Fibroblast of the conjunctiva (primary cell): ENCODE data around the gene TAL1.

Experiments
- DNase-seq: peaks from one replicate; pipeline ENCODE4 v3.0.0-alpha.2; 2010; ENCODE audit warnings: low read depth

Gene TAL1

DNA sequence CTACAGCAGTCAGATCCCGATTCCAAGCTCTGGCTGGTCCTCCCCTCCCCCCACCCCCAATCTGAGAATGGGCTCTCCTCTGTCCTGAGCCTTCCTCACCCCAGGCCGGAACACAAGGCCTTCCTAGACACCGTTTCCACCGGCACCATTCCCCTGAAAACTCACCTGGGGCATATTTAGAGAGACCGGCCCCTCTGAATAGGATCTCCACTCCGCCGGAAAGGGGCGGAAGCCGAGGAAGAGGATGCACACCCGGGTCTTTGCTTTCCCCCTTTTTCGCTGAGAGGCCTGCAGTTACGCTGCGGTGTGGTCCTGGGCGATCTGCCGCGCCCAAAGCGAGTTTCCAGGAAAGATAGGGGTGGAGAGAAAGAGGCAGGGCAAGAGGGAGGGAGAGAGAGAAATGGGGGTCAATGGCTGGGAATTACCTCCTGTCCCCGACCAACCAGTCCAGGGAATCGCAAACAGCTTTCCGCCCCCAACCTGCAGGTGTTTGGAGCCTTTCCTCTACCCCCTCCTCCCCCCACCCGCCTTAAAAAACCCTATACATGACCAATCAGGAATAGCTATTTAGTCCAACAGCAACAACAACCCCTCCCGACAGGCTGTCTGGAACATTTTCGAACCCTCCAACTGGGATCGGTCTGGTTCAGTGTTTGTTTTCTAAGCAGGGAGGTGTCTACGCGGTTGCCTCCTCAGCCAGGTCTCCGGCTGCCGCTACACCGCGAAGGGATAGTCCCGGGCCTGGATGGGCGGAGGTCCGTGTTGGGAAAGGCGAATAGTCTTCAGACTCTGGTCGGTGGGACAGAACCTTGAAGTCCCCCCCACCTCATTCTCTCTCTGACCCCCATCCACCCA, 2.8 kb downstream of the TAL1 start:
- no peak for DNase-seq

GRCh38 chr1:47228644-47229030, 3.4 kb downstream of the TAL1 start:
- no peak for DNase-seq

DNA sequence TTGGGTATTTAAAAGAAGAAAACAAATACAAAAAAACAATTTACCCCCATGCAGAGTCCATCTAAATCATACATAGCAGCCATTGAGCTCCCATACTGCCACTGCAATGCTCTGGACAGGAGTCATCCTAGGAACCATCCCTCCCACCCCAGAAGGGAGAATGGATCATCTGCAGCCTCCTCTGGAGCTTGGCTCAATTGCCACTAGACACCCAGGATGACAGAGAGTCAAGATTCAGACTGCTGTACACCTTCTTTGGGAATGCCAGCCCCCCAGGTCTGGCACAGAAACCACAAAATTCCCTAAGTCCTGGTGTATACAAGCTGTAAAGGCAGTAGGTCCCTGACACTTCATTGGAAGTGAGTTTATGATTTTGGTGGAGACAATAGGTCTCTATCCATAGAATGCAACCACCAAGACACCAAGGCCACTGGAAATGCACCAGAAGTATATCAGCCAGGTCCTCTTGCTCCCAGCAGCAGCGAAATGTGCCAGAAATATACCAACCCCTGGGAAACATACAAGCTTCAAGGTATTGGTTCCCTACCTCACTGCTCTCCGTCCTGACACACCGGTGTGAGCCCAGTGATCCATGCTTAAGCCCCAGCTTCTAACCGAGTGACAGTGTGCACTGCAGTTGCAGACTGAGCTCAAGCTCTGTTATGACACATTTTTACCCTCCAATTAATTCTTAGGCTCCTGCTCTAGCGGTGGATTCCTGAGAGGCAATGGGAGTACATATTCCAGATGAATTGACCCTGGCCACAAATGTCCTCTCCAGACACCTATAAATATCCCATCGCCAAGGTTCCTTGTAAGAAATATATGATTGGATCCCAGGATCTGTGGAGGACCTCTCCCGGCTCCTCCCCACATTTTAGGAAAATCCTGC, 4.4 kb downstream of the TAL1 start:
- no peak for DNase-seq

DNA sequence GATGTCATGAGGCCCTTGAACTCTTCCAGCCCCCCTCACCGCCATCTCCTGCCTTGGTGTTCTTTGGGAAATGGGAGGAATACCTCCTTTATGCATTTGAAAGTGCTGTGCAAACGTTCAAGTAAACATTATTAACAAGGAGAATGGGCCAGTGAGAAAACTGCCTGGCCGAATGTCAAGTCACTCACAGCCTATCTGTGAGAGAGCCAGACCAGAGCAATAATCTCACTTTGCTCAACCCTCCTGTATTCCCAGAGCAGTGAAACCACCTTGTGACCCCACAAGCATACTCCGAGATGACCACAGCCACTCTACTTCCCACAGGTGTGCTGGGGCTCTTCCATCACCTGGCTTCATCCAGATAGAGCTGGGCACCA, 5.2 kb downstream of the TAL1 start:
- DNase-seq, result no peak

DNA sequence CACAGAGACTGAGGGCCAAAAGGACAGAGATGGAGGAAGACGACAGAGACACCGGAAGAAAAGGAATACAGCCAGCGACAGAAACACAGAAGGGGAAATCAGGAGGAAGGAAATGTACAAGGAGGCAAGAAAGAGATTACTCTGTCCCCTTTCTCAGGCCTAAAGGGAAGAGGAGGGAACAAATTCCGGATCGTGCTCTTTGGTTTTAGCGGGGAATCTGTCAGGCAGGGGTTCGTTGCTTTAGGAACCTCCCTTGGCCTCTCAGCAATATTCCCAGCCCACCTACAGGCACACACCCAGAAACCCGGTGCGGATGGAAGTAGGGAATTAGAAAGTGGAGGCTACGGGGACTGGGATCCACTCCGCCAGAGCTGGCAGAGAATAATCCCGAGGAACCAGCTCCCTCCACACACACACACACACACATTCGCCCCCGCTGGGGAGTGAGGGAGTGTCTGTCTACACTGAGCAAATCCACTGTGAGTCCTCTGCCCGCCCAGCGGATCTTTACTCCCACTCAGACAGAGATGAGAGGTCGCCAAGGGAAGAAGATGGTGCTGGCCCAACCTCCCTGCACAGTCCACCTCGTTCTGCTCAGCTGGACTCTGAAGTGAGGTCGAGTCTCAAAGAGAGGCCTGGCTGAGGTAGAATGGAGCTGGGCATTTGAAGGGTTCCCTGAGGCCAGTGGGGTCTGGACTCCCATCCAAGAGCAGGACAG, 5.7 kb downstream of the TAL1 start:
- no peak for DNase-seq

GRCh38 chr1:47225430-47226100, 6.5 kb downstream of the TAL1 start:
- no peak for DNase-seq

GRCh38 chr1:47224676-47225399, 7.2 kb downstream of the TAL1 start:
- no peak for DNase-seq

DNA sequence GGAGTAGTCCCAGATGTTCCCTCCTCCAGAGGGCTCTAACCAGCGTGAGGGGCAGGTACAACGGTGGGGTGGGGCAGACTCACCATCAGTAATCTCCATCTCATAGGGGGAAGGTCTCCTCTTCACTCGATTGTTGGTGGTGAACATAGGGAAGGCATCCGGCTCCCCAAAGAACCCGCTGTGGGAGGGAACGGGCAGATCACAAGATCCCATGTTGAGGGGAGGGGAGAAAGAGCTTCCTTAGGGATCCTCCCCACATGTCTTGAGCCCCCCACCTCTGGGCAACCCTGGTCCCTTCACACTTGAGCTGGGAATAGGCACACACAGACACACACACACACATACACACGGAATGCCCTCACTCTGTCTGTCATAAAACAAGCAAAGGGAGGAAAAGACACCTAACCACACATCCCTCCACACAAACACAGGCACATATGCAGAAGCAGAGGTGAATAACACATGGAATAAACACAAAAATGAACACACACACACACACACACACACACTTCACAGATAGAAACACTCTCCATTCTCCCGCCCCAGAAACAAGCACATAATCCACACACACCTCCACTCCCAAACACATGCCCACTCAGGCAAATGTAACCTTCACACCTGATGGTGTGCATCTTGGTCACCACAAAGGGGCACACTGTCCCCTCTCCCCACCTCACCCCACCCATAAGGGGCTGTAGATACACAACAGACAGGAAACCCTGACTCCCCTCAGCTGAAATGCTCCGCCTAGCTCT, 7.9 kb downstream of the TAL1 start:
- no peak for DNase-seq

GRCh38 chr1:47223174-47223920, 8.7 kb downstream of the TAL1 start:
- no peak for DNase-seq

GRCh38 chr1:47222476-47222875, 9.5 kb downstream of the TAL1 start:
- no peak for DNase-seq

DNA sequence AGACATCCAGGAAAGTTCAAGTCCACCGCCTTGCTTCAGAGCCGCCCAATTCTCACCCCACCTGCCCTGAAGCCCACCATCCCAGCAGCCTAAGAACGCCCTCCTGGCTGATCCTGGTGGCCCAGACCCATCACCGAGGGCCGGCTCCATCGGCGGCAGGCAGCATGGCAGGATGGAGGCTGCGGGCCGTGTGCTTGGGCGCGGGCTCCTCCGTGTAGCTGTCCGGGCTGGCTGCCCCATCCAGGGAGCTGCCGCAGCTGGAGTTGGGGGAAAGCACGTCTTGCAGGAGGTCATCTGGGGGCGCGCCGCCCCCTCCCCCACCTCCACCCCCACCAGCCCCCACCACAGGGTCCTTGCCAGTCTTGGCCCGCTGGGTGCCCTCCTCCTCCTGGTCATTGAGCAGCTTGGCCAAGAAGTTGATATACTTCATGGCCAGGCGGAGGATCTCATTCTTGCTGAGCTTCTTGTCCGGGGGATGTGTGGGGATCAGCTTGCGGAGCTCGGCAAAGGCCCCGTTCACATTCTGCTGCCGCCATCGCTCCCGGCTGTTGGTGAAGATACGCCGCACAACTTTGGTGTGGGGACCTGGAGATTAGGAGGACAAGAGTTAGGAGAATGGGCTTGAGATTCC, 12.3 kb downstream of the TAL1 start:
- DNase-seq, result no peak

- no peak for DNase-seq
These were observed 13.0 kb downstream of the TAL1 start for GRCh38 chr1:47219001-47219400.

- DNase-seq, result no peak
These were observed 15.6 kb downstream of the TAL1 start for GRCh38 chr1:47216278-47217059.

GRCh38 chr1:47215713-47216112, 16.3 kb downstream of the TAL1 start:
- no peak for DNase-seq

DNA sequence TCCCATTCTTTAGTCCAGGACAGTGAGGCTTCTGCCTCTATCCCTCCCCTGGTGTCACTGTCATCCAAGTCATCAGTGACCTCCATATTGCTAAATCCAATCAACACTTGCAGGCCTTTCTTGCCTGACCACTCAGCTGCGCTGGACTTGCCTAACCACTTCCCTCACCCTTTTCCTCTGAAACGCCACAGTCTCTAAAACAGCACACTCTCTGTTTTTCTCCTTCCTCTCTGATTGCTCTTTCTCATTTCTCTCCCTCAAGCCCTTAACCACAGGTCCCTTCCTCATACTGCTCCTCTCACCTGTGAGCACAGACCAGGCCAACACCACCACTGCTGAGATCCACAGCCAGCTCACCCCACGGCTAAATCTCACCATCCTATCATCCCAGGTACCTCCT, 17.5 kb downstream of the TAL1 start:
- DNase-seq, result no peak

DNA sequence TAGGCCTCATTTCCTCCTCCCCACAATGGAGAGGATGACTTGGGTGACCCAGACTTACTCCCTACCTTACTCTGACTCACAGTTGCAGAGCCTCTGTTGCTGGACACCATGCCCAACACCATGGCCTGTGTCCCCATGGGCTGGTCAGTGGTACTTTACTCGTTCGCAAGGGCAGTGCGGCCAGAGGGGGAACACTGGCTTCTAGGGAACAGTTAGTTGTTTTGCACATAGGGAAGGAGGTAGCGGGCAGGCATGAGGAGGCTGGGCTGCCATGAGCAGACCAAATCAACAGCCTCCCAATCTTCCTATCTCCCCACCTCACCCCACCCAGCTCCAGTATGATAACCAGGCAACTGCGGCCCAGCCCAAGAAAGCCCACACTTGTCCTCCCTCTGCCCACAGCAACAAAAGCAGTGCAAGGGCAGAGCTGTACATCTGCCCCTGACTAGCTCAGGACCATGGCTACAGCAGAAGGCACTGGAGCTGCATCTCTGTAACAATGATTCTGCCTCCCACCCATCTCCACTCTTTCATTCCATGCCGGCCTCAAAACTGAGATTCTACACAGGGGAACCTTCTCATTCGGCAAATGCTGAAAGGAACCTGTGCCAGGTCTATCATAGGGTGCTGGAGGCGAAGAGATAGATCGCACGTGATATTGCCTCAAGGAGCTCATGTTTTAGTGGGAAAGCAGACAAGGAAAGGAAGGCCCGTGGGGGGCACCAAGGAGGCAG, 18.6 kb downstream of the TAL1 start:
- DNase-seq, result no peak

DNA sequence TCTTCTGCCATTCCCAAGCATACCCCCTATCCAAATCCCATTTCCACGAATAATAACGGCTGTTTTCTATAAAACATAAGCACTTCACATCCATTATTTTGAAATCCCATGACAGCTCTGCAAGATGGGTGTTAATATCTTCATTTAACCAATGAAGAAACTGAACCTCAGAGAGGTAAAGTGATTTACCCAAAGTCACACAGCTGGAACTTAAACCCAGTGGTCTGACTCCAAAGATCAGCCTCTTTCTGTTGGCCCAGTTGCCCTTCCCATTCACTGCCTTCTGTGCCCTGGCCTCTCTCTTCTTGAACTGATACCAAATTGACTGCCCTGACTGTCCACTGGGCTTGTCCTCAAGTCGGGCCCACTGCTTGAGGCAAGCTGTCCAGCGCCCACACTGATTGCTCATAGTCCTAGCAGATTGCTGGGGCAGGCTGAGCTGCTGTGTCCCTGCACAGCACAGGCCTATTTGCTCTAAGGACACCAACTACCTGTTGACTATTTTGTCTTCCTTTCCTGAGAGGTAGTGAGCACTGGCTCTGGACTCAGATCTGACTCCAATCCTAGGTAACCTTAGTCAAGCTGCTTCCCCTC, 19.3 kb downstream of the TAL1 start:
- no peak for DNase-seq
